A549 (cell line): ENCODE measurements around the gene SF3B5.
A peak's percentile ranks its signal among the peaks of the same experiment; 100 is the strongest.

ENCODE experiments used
- CEBPB ChIP-seq, 2 experiments: fragments of >200 bp in 1 of 2; sonication (Bioruptor Twin) in 1 of 2; formaldehyde crosslinking in 1 of 2; IDR thresholded peaks; 2 replicates each; pipeline ENCODE4 v1.6.1; 2012 to 2016
- CTCF ChIP-seq: fragments of >200 bp; sonication (Bioruptor Twin); formaldehyde crosslinking; IDR thresholded peaks from 3 replicates; pipeline ENCODE4 v1.5.1; 2016
- EP300 ChIP-seq, 2 experiments: fragments of >200 bp; sonication (Bioruptor Twin); formaldehyde crosslinking; IDR thresholded peaks; 2 replicates in 1 of 2; 3 replicates in 1 of 2; pipeline ENCODE4 v1.6.1; 2016 to 2017
- POLR2A ChIP-seq: IDR thresholded peaks from 2 replicates; pipeline ENCODE4 v1.6.1; 2012; ENCODE audit warnings: mild to moderate bottlenecking, low read length

- TF ChIP-seq EP300 (IDR thresholded peaks at IDR 0.05) (no peak), POLR2A (peak; percentile 88), CEBPB (IDR thresholded peaks at IDR 0.05) (no peak; a peak in 1 of 4 replicates), CTCF (no peak)
These were observed at the start of gene SF3B5 for GRCh38 chr6:144095134-144096002.
